Neural progenitor cell (in vitro differentiated cells): Measurements from ENCODE around the gene ATAD2B.

ENCODE experiments used
- CTCF ChIP-seq: fragments of 200-600 bp; sonication (generic); IDR thresholded peaks from 2 replicates; pipeline ENCODE4 v1.5.1; 2017; ENCODE audit warnings: antibody characterized with exemption, mild to moderate bottlenecking
- EZH2phosphoT487 ChIP-seq: fragments of 200-600 bp; sonication (generic); IDR thresholded peaks from 2 replicates; pipeline ENCODE4 v1.6.1; 2017; ENCODE audit warnings: antibody characterized with exemption

- no peak for TF ChIP-seq CTCF
- no peak for TF ChIP-seq EZH2phosphoT487
These were observed 170.2 kb downstream of the ATAD2B start for GRCh38 chr2:23756593-23757292.
